GM18511 (cell line): ENCODE measurements around the gene ITPR3.

ENCODE experiments used
- ATAC-seq: cut with Tn5 transposase; IDR thresholded peaks from one replicate; pipeline ENCODE4 v1.9.1; 2021; ENCODE audit warnings: mild to moderate bottlenecking, moderate library complexity; ENCODE audit not compliant: unreplicated experiment

The ITPR3 gene

GRCh38 chr6:33620856-33621710, at the start of gene ITPR3:
Gene ITPR3, plus strand, starts transcription at chr6:33621322. Its CDS starts 281 bp downstream, at chr6:33621603.
- ATAC-seq, result peak; percentile 88

GRCh38 chr6:33571637-33572316, 49.3 kb upstream of the ITPR3 start:
- no peak for ATAC-seq

- no peak for ATAC-seq
Observed at GRCh38 chr6:33575211-33575610, 45.9 kb upstream of the ITPR3 start.

GRCh38 chr6:33576668-33577067, 44.5 kb upstream of the ITPR3 start:
- ATAC-seq, result no peak

GRCh38 chr6:33577106-33577535, 44.0 kb upstream of the ITPR3 start:
- ATAC-seq, result no peak

- no peak for ATAC-seq
Observed at GRCh38 chr6:33577718-33578117, 43.4 kb upstream of the ITPR3 start.

GRCh38 chr6:33578164-33578563, 43.0 kb upstream of the ITPR3 start:
- no peak for ATAC-seq

GRCh38 chr6:33578588-33579011, 42.5 kb upstream of the ITPR3 start:
- no peak for ATAC-seq

GRCh38 chr6:33579828-33580714, 41.1 kb upstream of the ITPR3 start, which contains the start of gene BAK1:
Gene BAK1, minus strand, starts transcription at chr6:33580276. Its CDS starts 2,672 bp downstream, at chr6:33577604.
- ATAC-seq, result peak; percentile 93

GRCh38 chr6:33581186-33581585, 39.9 kb upstream of the ITPR3 start:
- no peak for ATAC-seq

- no peak for ATAC-seq
Observed at GRCh38 chr6:33583591-33584155, 37.4 kb upstream of the ITPR3 start.

GRCh38 chr6:33584700-33585402, 36.3 kb upstream of the ITPR3 start:
- ATAC-seq, result no peak

- peak; percentile 54 for ATAC-seq
Observed at GRCh38 chr6:33585403-33586107, 35.6 kb upstream of the ITPR3 start.

GRCh38 chr6:33586108-33586640, 34.9 kb upstream of the ITPR3 start:
- ATAC-seq, result no peak

GRCh38 chr6:33587529-33587928, 33.6 kb upstream of the ITPR3 start:
- no peak for ATAC-seq

GRCh38 chr6:33588894-33589293, 32.2 kb upstream of the ITPR3 start:
- ATAC-seq, result no peak

- ATAC-seq, result no peak
Observed at GRCh38 chr6:33589392-33589730, 31.8 kb upstream of the ITPR3 start.

- peak; percentile 41 for ATAC-seq
Observed at GRCh38 chr6:33589731-33590530, 31.2 kb upstream of the ITPR3 start.
